OCI-LY1 (cell line): ENCODE measurements around the gene SEC24C.

Experiments used
- CTCF ChIP-seq: fragments of 200-600 bp; sonication (generic), shearing (Covaris generic); IDR thresholded peaks from 2 replicates; pipeline ENCODE4 v1.5.1; 2017; ENCODE audit warnings: mild to moderate bottlenecking, antibody characterized with exemption, low read length, moderate library complexity, mixed read lengths
- EZH2 ChIP-seq: fragments of 200-600 bp; sonication (generic), shearing (Covaris generic); IDR thresholded peaks from 2 replicates; pipeline ENCODE4 v1.8.0; 2017; ENCODE audit warnings: borderline replicate concordance, mixed run types, mild to moderate bottlenecking, antibody characterized with exemption, low read length, moderate library complexity, mixed read lengths

- TF ChIP-seq CTCF (no peak), EZH2 (no peak)
These were observed 9.3 kb upstream of the SEC24C start for GRCh38 chr10:73734796-73735305.
